Glutamatergic neuron (in vitro differentiated cells): Measurements from ENCODE around the gene TNFAIP8L1. TPM values are rescaled to one million over a fixed set of nuclear protein-coding genes. Genes with fewer than 3 reads are reported as not detected.
A peak's percentile ranks its signal among the peaks of the same experiment; 100 is the strongest.

Source experiments
- DNase-seq: peaks from one replicate; pipeline ENCODE4 v3.0.0; 2022
- H3K27ac Mint-ChIP-seq: one replicate; pipeline ENCODE4 v1.8.0; 2020; ENCODE audit warnings: mild to moderate bottlenecking, mixed read lengths, inconsistent platforms; ENCODE audit not compliant: unreplicated experiment
- H3K27me3 Mint-ChIP-seq: one replicate; pipeline ENCODE4 v1.8.0; 2020; ENCODE audit warnings: mild to moderate bottlenecking, moderate library complexity, mixed read lengths, inconsistent platforms; ENCODE audit not compliant: unreplicated experiment
- H3K36me3 Mint-ChIP-seq: one replicate; pipeline ENCODE4 v1.8.0; 2020; ENCODE audit warnings: mild to moderate bottlenecking, mixed read lengths, inconsistent platforms; ENCODE audit not compliant: unreplicated experiment
- H3K4me1 Mint-ChIP-seq: one replicate; pipeline ENCODE4 v1.8.0; 2020; ENCODE audit warnings: mild to moderate bottlenecking, low read depth, mixed read lengths, inconsistent platforms; ENCODE audit not compliant: unreplicated experiment
- H3K4me3 Mint-ChIP-seq: one replicate; pipeline ENCODE4 v1.8.0; 2020; ENCODE audit warnings: mild to moderate bottlenecking, mixed read lengths, inconsistent platforms; ENCODE audit not compliant: unreplicated experiment
- H3K9me3 Mint-ChIP-seq: one replicate; pipeline ENCODE4 v1.8.0; 2020; ENCODE audit warnings: mild to moderate bottlenecking, moderate library complexity, mixed read lengths, inconsistent platforms; ENCODE audit not compliant: unreplicated experiment
- CTCF ChIP-seq: fragments of 200-600 bp; sonication (generic); IDR thresholded peaks from one replicate; pipeline ENCODE4 v1.5.0; 2021; ENCODE audit not compliant: partially characterized antibody, unreplicated experiment
- total RNA-seq: library from RNA; stranded (reverse); fragmentation: NEBNext Ultra II Directional; extraction: Animal tissue kit (Norgen Biotek cat#: 25700); gene quantifications from one replicate; pipeline ENCODE4 v1.2.1, GENCODE V29; 2021; ENCODE audit not compliant: unreplicated experiment

TNFAIP8L1 gene
- total RNA-seq, 1 donor from 2014 or later = 23.6 TPM

GRCh38 chr19:4687396-4687795 lies 48.1 kb downstream of the TNFAIP8L1 start:
- Mint-ChIP-seq H3K27ac (no peak overlapping the region), H3K27me3 (peaks cover 9% of the 10 kb centered on the region), H3K36me3 (no peaks in the 10 kb centered on the region), H3K9me3 (peaks cover 5% of the 10 kb centered on the region), H3K4me3 (no peak overlapping the region), H3K4me1 (peaks cover 10% of the 10 kb centered on the region)
- DNase-seq = no peak
- TF ChIP-seq CTCF = no peak

DNA sequence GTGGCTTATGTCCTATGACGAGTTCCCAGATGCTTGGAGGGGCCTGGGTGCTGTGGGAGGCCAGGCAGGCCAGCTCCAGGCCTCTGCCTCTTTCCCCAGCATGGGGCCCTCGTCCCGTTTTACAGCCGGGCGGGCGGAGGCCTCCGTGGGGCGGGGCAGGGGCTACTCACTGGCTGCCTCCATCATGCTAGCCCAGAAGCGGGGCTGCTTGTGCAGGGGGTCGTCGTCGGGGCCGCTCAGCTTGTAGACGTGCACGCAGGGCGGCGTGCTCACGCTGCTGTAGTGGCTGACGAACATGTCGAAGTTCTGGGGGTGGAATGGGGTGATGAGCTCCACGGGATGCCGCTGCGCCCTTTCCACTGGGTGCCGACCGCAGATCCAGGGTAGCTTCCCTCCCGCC lies 49.3 kb downstream of the TNFAIP8L1 start:
- H3K27me3 Mint-ChIP-seq = peaks cover 9% of the 10 kb centered on the region

GRCh38 chr19:4689403-4689802 lies 50.1 kb downstream of the TNFAIP8L1 start:
- TF ChIP-seq CTCF = no peak
- peaks cover 9% of the 10 kb centered on the region for H3K9me3 Mint-ChIP-seq
- no peak overlapping the region for H3K4me3 Mint-ChIP-seq
- DNase-seq = no peak
- no peak overlapping the region for H3K27ac Mint-ChIP-seq
- H3K36me3 Mint-ChIP-seq = peaks cover 6% of the 10 kb centered on the region
- H3K27me3 Mint-ChIP-seq = peaks cover 9% of the 10 kb centered on the region
- H3K4me1 Mint-ChIP-seq = peaks cover 22% of the 10 kb centered on the region

More for the DNA sequence above, 49.3 kb downstream of the TNFAIP8L1 start:
- Mint-ChIP-seq H3K27ac (no peak overlapping the region), H3K9me3 (peaks cover 8% of the 10 kb centered on the region), H3K4me3 (no peak overlapping the region), H3K4me1 (peaks cover 19% of the 10 kb centered on the region), H3K36me3 (no peaks in the 10 kb centered on the region)
- no peak for DNase-seq
- TF ChIP-seq CTCF = no peak

GRCh38 chr19:4690361-4690760 lies 51.0 kb downstream of the TNFAIP8L1 start:
- Mint-ChIP-seq H3K4me3 (peak overlapping the region; percentile 44), H3K4me1 (peaks cover 22% of the 10 kb centered on the region), H3K9me3 (peaks cover 9% of the 10 kb centered on the region), H3K27ac (peak overlapping the region; percentile 40), H3K27me3 (peaks cover 9% of the 10 kb centered on the region), H3K36me3 (peaks cover 9% of the 10 kb centered on the region)
- no peak for TF ChIP-seq CTCF
- no peak for DNase-seq

DNA sequence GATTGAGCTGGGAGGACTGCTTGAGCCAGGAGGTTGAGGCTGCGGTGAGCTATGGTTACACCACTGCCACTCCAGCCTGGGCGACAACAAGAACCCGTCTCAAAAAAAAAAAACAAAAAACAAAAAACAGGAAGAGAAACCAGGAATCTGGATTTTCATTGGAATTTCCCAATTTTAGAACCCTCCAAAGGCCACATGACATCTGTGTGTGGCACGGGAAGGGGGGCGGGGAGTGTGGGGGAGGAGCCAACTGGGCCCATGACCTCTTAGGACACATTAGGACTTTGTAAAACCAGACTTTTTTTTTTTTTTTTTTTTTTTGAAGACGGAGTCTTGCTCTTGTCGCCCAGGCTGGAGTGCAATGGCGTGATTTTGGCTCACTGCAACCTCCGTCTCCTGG lies 52.1 kb downstream of the TNFAIP8L1 start:
- no peak overlapping the region for H3K4me3 Mint-ChIP-seq
- H3K27ac Mint-ChIP-seq = no peak overlapping the region
- H3K4me1 Mint-ChIP-seq = peaks cover 22% of the 10 kb centered on the region
- peaks cover 9% of the 10 kb centered on the region for H3K27me3 Mint-ChIP-seq
- no peak for TF ChIP-seq CTCF
- H3K36me3 Mint-ChIP-seq = peaks cover 9% of the 10 kb centered on the region
- DNase-seq = no peak
- H3K9me3 Mint-ChIP-seq = peaks cover 9% of the 10 kb centered on the region
